HG02852 (cell line): ENCODE measurements around the gene GPC6.

Experiments used
- ATAC-seq: cut with Tn5 transposase; IDR thresholded peaks from one replicate; pipeline ENCODE4 v1.9.1; 2021; ENCODE audit warnings: mild to moderate bottlenecking, moderate library complexity; ENCODE audit not compliant: unreplicated experiment

GPC6 gene

GRCh38 chr13:93552596-93552995, 326.0 kb downstream of the GPC6 start:
- no peak for ATAC-seq

GRCh38 chr13:93554514-93554913, 327.9 kb downstream of the GPC6 start:
- no peak for ATAC-seq

GRCh38 chr13:93558637-93559036, 332.0 kb downstream of the GPC6 start:
- ATAC-seq = no peak

GRCh38 chr13:93559718-93560117, 333.1 kb downstream of the GPC6 start:
- no peak for ATAC-seq

GRCh38 chr13:93561576-93562225, 335.1 kb downstream of the GPC6 start:
- ATAC-seq = no peak

GRCh38 chr13:93562676-93563075, 336.1 kb downstream of the GPC6 start:
- no peak for ATAC-seq

GRCh38 chr13:93577105-93577504, 350.5 kb downstream of the GPC6 start:
- no peak for ATAC-seq

GRCh38 chr13:93589788-93590187, 363.2 kb downstream of the GPC6 start:
- no peak for ATAC-seq

- no peak for ATAC-seq
These were observed 376.4 kb downstream of the GPC6 start for GRCh38 chr13:93603043-93603442.

GRCh38 chr13:93614776-93615175, 388.2 kb downstream of the GPC6 start:
- no peak for ATAC-seq

- no peak for ATAC-seq
These were observed 393.7 kb downstream of the GPC6 start for GRCh38 chr13:93620181-93620765.

- no peak for ATAC-seq
These were observed 394.4 kb downstream of the GPC6 start for GRCh38 chr13:93621051-93621450.

GRCh38 chr13:93621966-93622365, 395.4 kb downstream of the GPC6 start:
- ATAC-seq = no peak

- no peak for ATAC-seq
These were observed 397.7 kb downstream of the GPC6 start for GRCh38 chr13:93624311-93624777.

GRCh38 chr13:93625536-93625935, 398.9 kb downstream of the GPC6 start:
- ATAC-seq = no peak

- ATAC-seq = no peak
These were observed 401.7 kb downstream of the GPC6 start for GRCh38 chr13:93628136-93628797.

- no peak for ATAC-seq
These were observed 409.0 kb downstream of the GPC6 start for GRCh38 chr13:93635616-93636032.

- ATAC-seq = no peak
These were observed 411.2 kb downstream of the GPC6 start for GRCh38 chr13:93637852-93638251.

GRCh38 chr13:93640452-93640851, 413.8 kb downstream of the GPC6 start:
- no peak for ATAC-seq

GRCh38 chr13:93646245-93646644, 419.6 kb downstream of the GPC6 start:
- no peak for ATAC-seq

- no peak for ATAC-seq
These were observed 422.9 kb downstream of the GPC6 start for GRCh38 chr13:93649496-93649895.

GRCh38 chr13:93653776-93654175, 427.2 kb downstream of the GPC6 start:
- ATAC-seq = no peak
